ENCODE measurements around the gene ELF1. TPM values are rescaled to one million over a fixed set of nuclear protein-coding genes. Genes with fewer than 3 reads are reported as not detected.

The ELF1 gene
- total RNA-seq, 1 experiment from 2014 or later: 18.7 TPM

DNA sequence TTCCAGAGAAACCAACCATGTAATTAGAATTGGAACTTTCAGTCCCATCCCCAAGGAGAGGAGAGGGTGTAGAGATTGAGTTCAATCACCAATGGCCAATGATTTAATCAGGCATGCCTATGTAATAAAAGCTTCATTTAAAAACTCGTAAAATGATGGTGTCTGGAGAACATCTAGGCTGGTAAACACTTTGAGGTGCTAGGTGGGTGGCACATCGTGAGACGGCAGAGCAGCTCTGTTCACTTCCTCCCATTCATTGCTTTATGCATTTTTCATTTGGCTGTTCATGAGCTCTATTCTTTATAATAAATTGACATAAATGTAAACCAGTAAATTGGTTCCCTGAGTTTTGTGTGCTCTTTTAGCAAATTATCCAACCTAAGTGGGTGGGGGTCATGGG lies 90.1 kb downstream of the ELF1 start (continued):
- TF ChIP-seq, protein P1, sequence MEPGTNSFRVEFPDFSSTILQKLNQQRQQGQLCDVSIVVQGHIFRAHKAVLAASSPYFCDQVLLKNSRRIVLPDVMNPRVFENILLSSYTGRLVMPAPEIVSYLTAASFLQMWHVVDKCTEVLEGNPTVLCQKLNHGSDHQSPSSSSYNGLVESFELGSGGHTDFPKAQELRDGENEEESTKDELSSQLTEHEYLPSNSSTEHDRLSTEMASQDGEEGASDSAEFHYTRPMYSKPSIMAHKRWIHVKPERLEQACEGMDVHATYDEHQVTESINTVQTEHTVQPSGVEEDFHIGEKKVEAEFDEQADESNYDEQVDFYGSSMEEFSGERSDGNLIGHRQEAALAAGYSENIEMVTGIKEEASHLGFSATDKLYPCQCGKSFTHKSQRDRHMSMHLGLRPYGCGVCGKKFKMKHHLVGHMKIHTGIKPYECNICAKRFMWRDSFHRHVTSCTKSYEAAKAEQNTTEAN (CRISPR knock-in tag; IDR thresholded peaks at IDR 0.05): no peak
- TF ChIP-seq, protein P2, sequence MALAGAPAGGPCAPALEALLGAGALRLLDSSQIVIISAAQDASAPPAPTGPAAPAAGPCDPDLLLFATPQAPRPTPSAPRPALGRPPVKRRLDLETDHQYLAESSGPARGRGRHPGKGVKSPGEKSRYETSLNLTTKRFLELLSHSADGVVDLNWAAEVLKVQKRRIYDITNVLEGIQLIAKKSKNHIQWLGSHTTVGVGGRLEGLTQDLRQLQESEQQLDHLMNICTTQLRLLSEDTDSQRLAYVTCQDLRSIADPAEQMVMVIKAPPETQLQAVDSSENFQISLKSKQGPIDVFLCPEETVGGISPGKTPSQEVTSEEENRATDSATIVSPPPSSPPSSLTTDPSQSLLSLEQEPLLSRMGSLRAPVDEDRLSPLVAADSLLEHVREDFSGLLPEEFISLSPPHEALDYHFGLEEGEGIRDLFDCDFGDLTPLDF (CRISPR knock-in tag; IDR thresholded peaks at IDR 0.05): no peak
- no peak for TF ChIP-seq GABPB1 (CRISPR knock-in tag; IDR thresholded peaks at IDR 0.05)

DNA sequence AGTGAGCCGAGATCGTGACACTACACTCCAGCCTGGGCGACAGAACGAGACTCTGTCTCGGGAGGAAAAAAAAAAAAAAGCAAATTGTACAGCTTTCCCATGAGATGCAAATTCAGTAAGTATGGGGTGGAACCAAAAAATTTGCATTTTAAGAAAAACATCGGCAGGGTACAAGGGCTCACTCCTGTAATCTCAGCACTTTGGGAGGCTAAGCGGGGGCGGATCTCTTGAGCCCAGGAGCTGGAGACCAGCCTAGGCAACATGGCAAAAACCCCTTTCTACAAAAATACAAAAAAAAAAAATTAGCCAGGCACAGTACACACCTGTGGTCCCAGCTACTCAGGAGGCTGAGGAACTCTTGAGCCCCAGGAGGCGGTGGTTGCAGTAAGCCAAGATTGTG lies 91.2 kb downstream of the ELF1 start:
- H3K4me1 Mint-ChIP-seq: peaks cover 18% of the 10 kb centered on the region
- TF ChIP-seq PRRX2 (CRISPR knock-in tag; IDR thresholded peaks at IDR 0.05) (no peak), SP1 (CRISPR knock-in tag; conservative IDR thresholded peaks at IDR 0.05) (no peak), NR1H2 (CRISPR knock-in tag; IDR thresholded peaks at IDR 0.05) (no peak), SOX15 (CRISPR knock-in tag; IDR thresholded peaks at IDR 0.05) (no peak), TCF7 (CRISPR knock-in tag; IDR thresholded peaks at IDR 0.05; ENCODE audit: low read depth) (no peak), KAT7 (CRISPR knock-in tag; IDR thresholded peaks at IDR 0.05; ENCODE audit: borderline replicate concordance) (no peak), FOXK1 (CRISPR knock-in tag; IDR thresholded peaks at IDR 0.05) (no peak), SMAD3 (CRISPR knock-in tag; IDR thresholded peaks at IDR 0.05; ENCODE audit: borderline replicate concordance) (no peak), NFYB (CRISPR knock-in tag; conservative IDR thresholded peaks at IDR 0.05; ENCODE audit: low read depth) (no peak), RORB (CRISPR knock-in tag; IDR thresholded peaks at IDR 0.05) (no peak), MYBL2 (CRISPR knock-in tag; IDR thresholded peaks at IDR 0.05) (no peak)
- TF ChIP-seq, protein P3, sequence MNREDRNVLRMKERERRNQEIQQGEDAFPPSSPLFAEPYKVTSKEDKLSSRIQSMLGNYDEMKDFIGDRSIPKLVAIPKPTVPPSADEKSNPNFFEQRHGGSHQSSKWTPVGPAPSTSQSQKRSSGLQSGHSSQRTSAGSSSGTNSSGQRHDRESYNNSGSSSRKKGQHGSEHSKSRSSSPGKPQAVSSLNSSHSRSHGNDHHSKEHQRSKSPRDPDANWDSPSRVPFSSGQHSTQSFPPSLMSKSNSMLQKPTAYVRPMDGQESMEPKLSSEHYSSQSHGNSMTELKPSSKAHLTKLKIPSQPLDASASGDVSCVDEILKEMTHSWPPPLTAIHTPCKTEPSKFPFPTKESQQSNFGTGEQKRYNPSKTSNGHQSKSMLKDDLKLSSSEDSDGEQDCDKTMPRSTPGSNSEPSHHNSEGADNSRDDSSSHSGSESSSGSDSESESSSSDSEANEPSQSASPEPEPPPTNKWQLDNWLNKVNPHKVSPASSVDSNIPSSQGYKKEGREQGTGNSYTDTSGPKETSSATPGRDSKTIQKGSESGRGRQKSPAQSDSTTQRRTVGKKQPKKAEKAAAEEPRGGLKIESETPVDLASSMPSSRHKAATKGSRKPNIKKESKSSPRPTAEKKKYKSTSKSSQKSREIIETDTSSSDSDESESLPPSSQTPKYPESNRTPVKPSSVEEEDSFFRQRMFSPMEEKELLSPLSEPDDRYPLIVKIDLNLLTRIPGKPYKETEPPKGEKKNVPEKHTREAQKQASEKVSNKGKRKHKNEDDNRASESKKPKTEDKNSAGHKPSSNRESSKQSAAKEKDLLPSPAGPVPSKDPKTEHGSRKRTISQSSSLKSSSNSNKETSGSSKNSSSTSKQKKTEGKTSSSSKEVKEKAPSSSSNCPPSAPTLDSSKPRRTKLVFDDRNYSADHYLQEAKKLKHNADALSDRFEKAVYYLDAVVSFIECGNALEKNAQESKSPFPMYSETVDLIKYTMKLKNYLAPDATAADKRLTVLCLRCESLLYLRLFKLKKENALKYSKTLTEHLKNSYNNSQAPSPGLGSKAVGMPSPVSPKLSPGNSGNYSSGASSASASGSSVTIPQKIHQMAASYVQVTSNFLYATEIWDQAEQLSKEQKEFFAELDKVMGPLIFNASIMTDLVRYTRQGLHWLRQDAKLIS (CRISPR knock-in tag; IDR thresholded peaks at IDR 0.05; ENCODE audit: borderline replicate concordance): no peak
- TF ChIP-seq, protein P4, sequence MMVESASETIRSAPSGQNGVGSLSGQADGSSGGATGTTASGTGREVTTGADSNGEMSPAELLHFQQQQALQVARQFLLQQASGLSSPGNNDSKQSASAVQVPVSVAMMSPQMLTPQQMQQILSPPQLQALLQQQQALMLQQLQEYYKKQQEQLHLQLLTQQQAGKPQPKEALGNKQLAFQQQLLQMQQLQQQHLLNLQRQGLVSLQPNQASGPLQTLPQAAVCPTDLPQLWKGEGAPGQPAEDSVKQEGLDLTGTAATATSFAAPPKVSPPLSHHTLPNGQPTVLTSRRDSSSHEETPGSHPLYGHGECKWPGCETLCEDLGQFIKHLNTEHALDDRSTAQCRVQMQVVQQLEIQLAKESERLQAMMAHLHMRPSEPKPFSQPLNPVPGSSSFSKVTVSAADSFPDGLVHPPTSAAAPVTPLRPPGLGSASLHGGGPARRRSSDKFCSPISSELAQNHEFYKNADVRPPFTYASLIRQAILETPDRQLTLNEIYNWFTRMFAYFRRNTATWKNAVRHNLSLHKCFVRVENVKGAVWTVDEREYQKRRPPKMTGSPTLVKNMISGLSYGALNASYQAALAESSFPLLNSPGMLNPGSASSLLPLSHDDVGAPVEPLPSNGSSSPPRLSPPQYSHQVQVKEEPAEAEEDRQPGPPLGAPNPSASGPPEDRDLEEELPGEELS (CRISPR knock-in tag; IDR thresholded peaks at IDR 0.05): no peak
- ChIA-PET POLR2A (no interaction called here), CTCF (interaction anchor here (1.4 kb wide), 1 partner anchor 102 kb away, joined by 4 read pairs; no protein-coding TSS in a partner anchor)
- H3K9me3 Mint-ChIP-seq: no peaks in the 10 kb centered on the region
- H3K36me3 Mint-ChIP-seq: no peaks in the 10 kb centered on the region
- DNase-seq (ENCODE audit: low spot score) (no peak), ATAC-seq (no peak; the same call in 1 of the 2 replicates)
- H3K27me3 Mint-ChIP-seq (ENCODE audit: low read depth): no peaks in the 10 kb centered on the region
- no peak overlapping the region; the same call in 1 of the 2 replicates for H3K27ac Mint-ChIP-seq
- no peak overlapping the region for H3K4me3 Mint-ChIP-seq

DNA sequence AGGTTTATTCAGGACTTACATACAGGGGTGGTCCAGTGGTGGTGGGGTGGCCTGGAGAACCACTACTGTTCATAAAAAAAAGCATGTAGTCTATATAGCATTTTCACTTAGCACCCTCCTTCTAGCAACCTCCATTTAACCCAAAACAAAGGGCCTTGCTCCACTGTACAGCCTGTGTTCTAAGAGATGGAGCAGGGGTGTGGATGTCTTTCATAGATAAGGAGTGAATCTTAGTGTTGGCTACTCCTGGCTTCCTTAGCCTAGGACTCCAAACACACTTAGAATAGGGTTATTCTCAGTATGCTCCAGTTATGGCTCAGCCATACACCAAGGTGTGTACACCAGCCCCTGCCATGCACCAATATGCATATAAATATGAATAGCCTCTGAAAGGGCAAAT lies 95.2 kb downstream of the ELF1 start:
- H3K4me3 Mint-ChIP-seq: no peak overlapping the region
- no peaks in the 10 kb centered on the region for H3K27me3 Mint-ChIP-seq (ENCODE audit: low read depth)
- ChIA-PET POLR2A (no interaction called here), CTCF (no interaction called here)
- no peaks in the 10 kb centered on the region for H3K36me3 Mint-ChIP-seq
- no peak overlapping the region for H3K27ac Mint-ChIP-seq
- no peak for TF ChIP-seq GRHL2 (CRISPR knock-in tag; IDR thresholded peaks at IDR 0.05; ENCODE audit: insufficient replicate concordance, severe bottlenecking)
- TF ChIP-seq EMX1 (CRISPR knock-in tag; IDR thresholded peaks at IDR 0.05): no peak
- no peak for TF ChIP-seq TP53 (CRISPR knock-in tag; IDR thresholded peaks at IDR 0.05)
- ATAC-seq: no peak
- H3K9me3 Mint-ChIP-seq: no peaks in the 10 kb centered on the region
- DNase-seq (ENCODE audit: low spot score): no peak
- H3K4me1 Mint-ChIP-seq: peaks cover 22% of the 10 kb centered on the region

Data from WTC11 (cell line).